ENCODE results near the gene BHLHE40. TPM values are rescaled to one million over a fixed set of nuclear protein-coding genes. Genes with fewer than 3 reads are reported as not detected.

The BHLHE40 gene
- total and polyA plus RNA-seq, 8 donors = 19.3 to 66.7 (median 33.2) TPM

DNA sequence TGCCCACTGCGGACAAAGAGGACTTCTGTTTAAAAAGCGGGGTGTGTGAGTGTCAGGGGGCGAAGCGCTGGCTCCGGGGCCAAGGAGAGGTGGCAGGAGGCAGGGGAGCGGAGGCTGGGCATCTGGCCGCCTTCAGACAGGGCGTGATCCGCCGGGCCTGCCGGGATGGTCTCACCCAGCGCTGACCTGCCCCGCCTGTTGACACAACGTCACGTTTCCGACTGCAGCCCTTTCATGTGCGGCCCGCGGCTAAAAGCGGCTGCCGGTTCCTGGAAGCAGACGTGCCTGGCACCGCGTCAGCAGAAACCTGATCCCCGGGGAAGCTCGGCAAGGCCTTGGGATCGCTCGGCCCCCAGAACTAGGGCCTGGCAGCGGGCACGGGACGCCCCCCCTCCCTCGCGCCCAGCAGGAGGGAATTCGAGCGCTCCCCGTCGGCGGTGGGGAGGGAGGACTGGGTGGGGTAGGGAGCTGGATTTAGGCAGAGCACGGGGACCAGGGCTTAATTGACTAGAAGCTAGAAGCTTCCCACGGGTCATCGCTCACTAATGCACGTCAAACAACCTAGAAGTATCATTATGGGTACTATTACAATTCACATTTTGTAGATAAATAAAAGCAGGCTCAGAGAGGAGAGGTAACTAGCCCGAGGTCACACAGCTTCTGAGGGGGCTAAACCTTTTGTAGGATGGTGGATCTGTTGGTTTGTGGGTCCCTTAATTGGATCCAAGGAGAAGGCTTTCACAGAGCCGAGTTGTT, 7.7 kb downstream of the BHLHE40 start:
- H3K9me3 ChIP-seq = no peaks in the 10 kb centered on the region
- TF ChIP-seq CTCF (IDR thresholded peaks at IDR 0.05) = no peak
- no peak for FAIRE-seq
- intact Hi-C loops (cut with DNase I) = loop anchor here in 1 of 3 donors (10.0 kb wide), 1 partner anchor 272 kb away; no protein-coding TSS in a partner anchor
- H3K27ac ChIP-seq = peak overlapping the region; percentile 95 to 100 (median 98)
- peak; percentile 98 to 99 (median 98) for DNase-seq
- H3K4me3 ChIP-seq = peak overlapping the region in 3 of 4 donors; percentile 1 to 96 (median 28)
- peak; percentile 78 to 87 (median 84) for ATAC-seq
- no peaks in the 10 kb centered on the region for H3K27me3 ChIP-seq
- WGBS, 2 donors = 1 to 2% methylated on average over 39 to 44 of the region's 44 CpGs
- H3K36me3 ChIP-seq = peaks cover 0 to 11% (median 4%) of the 10 kb centered on the region in 3 donors
- H3K4me1 ChIP-seq = peaks cover 14 to 55% (median 49%) of the 10 kb centered on the region in 3 donors

- Histone ChIP-seq H3K27me3 (no peaks in the 10 kb centered on the region), H3K4me3 (peak overlapping the region in 1 of 4 donors; percentile 96), H3K27ac (peak overlapping the region; percentile 95 to 100 (median 98)), H3K9me3 (no peaks in the 10 kb centered on the region), H3K4me1 (peaks cover 7 to 55% (median 42%) of the 10 kb centered on the region in 3 donors), H3K36me3 (peaks cover 0 to 8% (median 4%) of the 10 kb centered on the region in 3 donors)
- no peak for ATAC-seq
- FAIRE-seq = no peak
- TF ChIP-seq CTCF (IDR thresholded peaks at IDR 0.05) = no peak
- intact Hi-C loops (cut with DNase I) = loop anchor here in 1 of 3 donors (10.0 kb wide), 1 partner anchor 273 kb away; no protein-coding TSS in a partner anchor
- DNase-seq = no peak
- 71 to 78% methylated on average over 6 of the region's 6 CpGs for WGBS, 2 donors
These were observed 8.5 kb downstream of the BHLHE40 start for GRCh38 chr3:4987538-4988296.

GRCh38 chr3:4988983-4989834, 10.0 kb downstream of the BHLHE40 start:
- no peak for TF ChIP-seq CTCF (IDR thresholded peaks at IDR 0.05)

GRCh38 chr3:4990069-4990468, 10.8 kb downstream of the BHLHE40 start:
- no peak for FAIRE-seq
- no peaks in the 10 kb centered on the region for H3K36me3 ChIP-seq
- WGBS, 2 donors = 88 to 94% methylated on average over 3 of the region's 3 CpGs
- H3K27ac ChIP-seq = no peak overlapping the region
- DNase-seq = no peak
- no peaks in the 10 kb centered on the region for H3K27me3 ChIP-seq
- no peak for TF ChIP-seq CTCF (IDR thresholded peaks at IDR 0.05)
- ATAC-seq = no peak
- no peaks in the 10 kb centered on the region for H3K9me3 ChIP-seq
- intact Hi-C loops (cut with DNase I) = no loop called here
- peaks cover 0 to 40% (median 31%) of the 10 kb centered on the region in 3 donors for H3K4me1 ChIP-seq
- no peak overlapping the region for H3K4me3 ChIP-seq

More at GRCh38 chr3:4988983-4989834, 10.0 kb downstream of the BHLHE40 start:
- Histone ChIP-seq H3K9me3 (no peaks in the 10 kb centered on the region), H3K27ac (peak overlapping the region; percentile 39 to 100 (median 57)), H3K36me3 (no peaks in the 10 kb centered on the region), H3K4me3 (no peak overlapping the region), H3K27me3 (no peaks in the 10 kb centered on the region), H3K4me1 (peaks cover 6 to 49% (median 40%) of the 10 kb centered on the region in 3 donors)
- ATAC-seq (peak in 3 of 4 donors; percentile 29 to 55 (median 34)), DNase-seq (peak in 5 of 6 donors; percentile 60 to 83 (median 77)), FAIRE-seq (no peak)
- 32 to 50% methylated on average over 13 of the region's 13 CpGs for WGBS, 2 donors
- intact Hi-C loops (cut with DNase I) = loop anchor here in 1 of 3 donors (10.0 kb wide), 1 partner anchor 274 kb away; no protein-coding TSS in a partner anchor

Data from pancreas (tissue), 10 donors.